ENCODE measurements around the gene TNFRSF8. TPM values are rescaled to one million over a fixed set of nuclear protein-coding genes. Genes with fewer than 3 reads are reported as not detected.

The TNFRSF8 gene
- polyA plus RNA-seq, 1 of the 3 experiments (the other 2 are of a cell fraction), result 0.07 TPM

DNA sequence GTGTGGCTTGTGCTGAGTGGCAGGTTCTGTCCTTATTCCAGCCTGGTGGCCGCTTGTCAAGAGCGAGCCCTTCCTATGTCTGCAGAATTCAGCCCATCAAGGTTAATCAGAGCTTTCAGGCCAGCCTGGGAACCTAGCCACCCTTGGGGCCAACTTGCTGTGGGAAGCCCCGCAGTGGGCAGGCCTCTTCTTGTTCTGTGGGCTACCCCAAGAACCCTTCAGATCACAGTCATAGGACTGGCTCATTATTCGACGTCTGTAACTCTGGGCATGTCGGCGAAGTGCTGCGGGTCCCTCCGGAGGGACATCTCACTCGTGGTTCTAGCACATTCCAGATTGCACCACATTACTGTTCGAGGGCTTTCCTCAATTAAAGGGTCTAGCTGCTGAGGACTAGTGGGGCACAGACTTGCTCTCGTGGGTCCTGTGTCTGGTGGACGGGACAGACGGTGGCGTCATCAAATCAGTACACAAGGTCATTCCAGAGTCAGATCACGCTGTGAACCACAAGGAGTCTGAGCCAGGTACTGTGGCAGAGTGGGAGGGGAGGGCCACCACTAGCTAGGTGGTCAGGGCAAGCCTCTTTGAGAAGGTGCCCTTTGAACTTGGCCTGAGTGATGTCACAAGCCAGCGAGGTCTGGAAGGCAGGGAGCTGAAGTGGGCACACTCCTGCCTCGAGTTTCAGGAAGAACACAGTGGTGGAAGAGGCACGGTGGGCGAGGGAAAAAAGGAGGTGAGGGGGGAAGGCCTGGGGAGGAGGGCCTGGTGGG is 83.4 kb downstream of the TNFRSF8 start (continued):
- no peak for TF ChIP-seq CTCF (IDR thresholded peaks at IDR 0.05)
- TF ChIP-seq POLR2AphosphoS5 (IDR thresholded peaks at IDR 0.05; ENCODE audit: low read depth, low read length), result no peak
- no peak for TF ChIP-seq JUND (IDR thresholded peaks at IDR 0.05)
- no peak for TF ChIP-seq GABPA (IDR thresholded peaks at IDR 0.05; ENCODE audit: low read depth)
- TF ChIP-seq USF1 (IDR thresholded peaks at IDR 0.05; ENCODE audit: borderline replicate concordance, low read depth), result no peak
- no peak for TF ChIP-seq CHD2 (IDR thresholded peaks at IDR 0.05; ENCODE audit: low read length, partially characterized antibody)

DNA sequence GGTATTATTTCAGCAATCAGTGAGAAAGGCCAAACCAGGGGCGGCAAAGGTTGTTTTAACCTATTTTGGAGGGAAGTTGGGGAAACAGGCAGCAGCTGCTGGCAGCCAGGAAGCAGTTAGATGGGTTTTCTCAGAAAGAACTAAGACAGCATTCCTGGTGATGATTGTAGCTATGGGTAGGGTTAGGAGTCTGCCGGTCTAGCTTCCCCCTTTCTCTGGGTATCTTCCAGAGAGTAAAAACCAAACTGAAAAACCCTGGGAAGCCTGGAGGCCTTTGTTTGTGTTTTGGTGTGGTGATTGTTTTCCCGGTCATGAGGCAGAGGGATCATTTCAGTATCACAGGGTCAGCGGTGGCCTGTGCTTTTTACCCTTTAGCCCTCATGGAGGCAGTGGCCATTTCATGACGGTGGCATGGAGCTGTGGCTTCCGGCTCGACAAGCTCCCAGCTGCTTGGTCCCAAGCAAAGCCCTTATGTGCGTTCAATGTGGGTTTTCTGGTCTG is 84.1 kb downstream of the TNFRSF8 start:
- POLR2A ChIA-PET, result no interaction called here
- Histone ChIP-seq H2AFZ (ENCODE audit: low read depth) (no peak overlapping the region), H3K36me3 (replicated peaks in 1 of 2; ENCODE audit: control insufficient read depth in 1 of 2, insufficient read depth in 2 of 2, low read length in 1 of 2) (no peaks in the 10 kb centered on the region), H3K9me3 (no peaks in the 10 kb centered on the region), H3K4me3 (ENCODE audit: low read depth in 2 of 2, low read length in 1 of 2) (no peak overlapping the region), H3K4me2 (no peak overlapping the region), H3K27ac (ENCODE audit: low read depth in 2 of 2, low read length in 1 of 2) (no peak overlapping the region), H3K9me2 (no peaks in the 10 kb centered on the region), H3K79me2 (ENCODE audit: insufficient read depth) (no peaks in the 10 kb centered on the region), H3K4me1 (ENCODE audit: control insufficient read depth in 1 of 2, insufficient read depth in 2 of 2, low read depth in 1 of 2, low read length in 1 of 2) (no peaks in the 10 kb centered on the region; a peak in 1 of 4 replicates), H3F3A (replicated peaks; ENCODE audit: insufficient read depth) (no peaks in the 10 kb centered on the region), H3K27me3 (ENCODE audit: insufficient read depth) (no peaks in the 10 kb centered on the region), H4K20me1 (ENCODE audit: insufficient read depth) (no peaks in the 10 kb centered on the region), H3K9ac (no peak overlapping the region)
- no peak for DNase-seq
- WGBS (ENCODE audit: low lambda C conversion rate), result 97% methylated on average over 6 of the region's 8 CpGs
- no peak for TF ChIP-seq FOXJ3 (CRISPR knock-in tag; IDR thresholded peaks at IDR 0.05)
- TF ChIP-seq RCOR1 (IDR thresholded peaks at IDR 0.05; ENCODE audit: low read length), result no peak
- TF ChIP-seq RFX5 (IDR thresholded peaks at IDR 0.05; ENCODE audit: low read length), result no peak
- no peak for TF ChIP-seq MXI1 (IDR thresholded peaks at IDR 0.05; ENCODE audit: low read depth, low read length)
- no peak for TF ChIP-seq MAX (IDR thresholded peaks at IDR 0.05; ENCODE audit: low read depth)
- no peak for TF ChIP-seq SMC3 (IDR thresholded peaks at IDR 0.05; ENCODE audit: low read depth, low read length)
- no peak for TF ChIP-seq CTCF (IDR thresholded peaks at IDR 0.05)
- no peak for TF ChIP-seq NRF1 (IDR thresholded peaks at IDR 0.05; ENCODE audit: low read depth, low read length)
- no peak for TF ChIP-seq GATA2 (CRISPR knock-in tag; IDR thresholded peaks at IDR 0.05)
- TF ChIP-seq USF1 (IDR thresholded peaks at IDR 0.05; ENCODE audit: borderline replicate concordance, low read depth), result no peak
- TF ChIP-seq CHD2 (IDR thresholded peaks at IDR 0.05; ENCODE audit: low read length, partially characterized antibody), result no peak
- no peak for TF ChIP-seq GABPA (IDR thresholded peaks at IDR 0.05; ENCODE audit: low read depth)
- no peak for TF ChIP-seq RAD21 (IDR thresholded peaks at IDR 0.05; ENCODE audit: low read length)
- TF ChIP-seq JUND (IDR thresholded peaks at IDR 0.05), result no peak
- TF ChIP-seq MEF2A (IDR thresholded peaks at IDR 0.05; ENCODE audit: borderline replicate concordance, low read depth), result no peak
- no peak for TF ChIP-seq PBX3 (IDR thresholded peaks at IDR 0.05)
- TF ChIP-seq NFIC (IDR thresholded peaks at IDR 0.05; ENCODE audit: borderline replicate concordance), result no peak
- CTCF ChIA-PET, result interaction anchor here (0.7 to 2.7 kb wide), 5 partner anchors 23 to 62 kb away, joined by 3 to 14 read pairs (median 3); no protein-coding TSS in a partner anchor
